GM12878 (cell line): ENCODE data around the gene HIVEP1. TPM values are rescaled to one million over a fixed set of nuclear protein-coding genes. Genes with fewer than 3 reads are reported as not detected.

Experiments used
- ATAC-seq: fragments of 200-7000 bp; cut with Tn5 transposase; 3 replicates; pipeline ENCODE4 v1.9.1; 2020; ENCODE audit warnings: mild to moderate bottlenecking, moderate library complexity
- BruUV-seq: library from RNA; stranded (reverse); fragments of 400-500 nt; replicated peaks from 2 replicates; lab custom pipeline; 2021; lab: Mats Ljungman, UMichigan
- CTCF ChIA-PET: fragments of 300-600 bp; sonication (Branson Sonifier 250); formaldehyde crosslinking; extraction: SDS; loops from one replicate; lab custom pipeline; 2021; ENCODE audit warnings: inconsistent platforms; lab: Yijun Ruan, JAX
- POLR2A ChIA-PET: fragments of 350-600 bp; formaldehyde crosslinking; extraction: SDS; loops from one replicate; lab custom pipeline; 2021; ENCODE audit warnings: inconsistent platforms; lab: Charles Lee
- RAD21 ChIA-PET: fragments of 300-600 bp; sonication (Branson Sonifier 250); formaldehyde crosslinking; loops from one replicate; lab custom pipeline; 2023; ENCODE audit warnings: antibody characterized with exemption; ENCODE audit not compliant: unreplicated experiment; lab: Charles Lee
- SMC1A ChIA-PET: fragments of 300-600 bp; sonication (Branson Sonifier 250); formaldehyde crosslinking; loops from one replicate; lab custom pipeline; 2023; ENCODE audit not compliant: unreplicated experiment, uncharacterized antibody; lab: Charles Lee
- DNase-seq: peaks from one replicate; pipeline ENCODE4 v3.0.0-alpha.2; 2011; ENCODE audit warnings: low read depth, low spot score
- FAIRE-seq: peaks from 3 replicates; lab custom pipeline; 2011; peaks lifted over from hg19 to GRCh38; lab: Jason Lieb, UNC
- H2AFZ ChIP-seq: 2 replicates; pipeline ENCODE4 v1.6.0; 2011; ENCODE audit warnings: low read depth, low read length, control low read depth; ENCODE audit not compliant: control insufficient read depth
- H3K27ac ChIP-seq: 2 replicates; pipeline ENCODE4 v1.5.1; 2011; ENCODE audit warnings: control low read depth; ENCODE audit not compliant: control insufficient read depth, insufficient read depth
- H3K27me3 ChIP-seq, 2 experiments: replicated peaks in 1 of 2; 2 replicates each; pipeline versions ENCODE4 v1.6.0 to v1.6.1; 2011; ENCODE audit warnings: low read length in 1 of 2; ENCODE audit not compliant: control insufficient read depth in 2 of 2, insufficient read depth in 2 of 2
- H3K36me3 ChIP-seq, 2 experiments: 2 replicates each; pipeline ENCODE4 v1.5.1; 2011; ENCODE audit warnings: low read length in 1 of 2; ENCODE audit not compliant: control insufficient read depth in 2 of 2, insufficient read depth in 2 of 2
- H3K4me1 ChIP-seq: 2 replicates; pipeline ENCODE4 v1.6.1; 2011; ENCODE audit warnings: mild to moderate bottlenecking, low read length, moderate library complexity, mixed read lengths; ENCODE audit not compliant: control insufficient read depth, insufficient read depth
- H3K4me2 ChIP-seq: 2 replicates; pipeline ENCODE4 v1.6.0; 2011; ENCODE audit warnings: control low read depth; ENCODE audit not compliant: control insufficient read depth, insufficient read depth
- H3K4me3 ChIP-seq: fragments of 200-600 bp; sonication (generic); 2 replicates; pipeline ENCODE4 v1.5.1; 2016
- H3K79me2 ChIP-seq: 2 replicates; pipeline ENCODE4 v1.6.0; 2011; ENCODE audit warnings: low read length; ENCODE audit not compliant: control insufficient read depth, insufficient read depth
- H3K9ac ChIP-seq: 2 replicates; pipeline ENCODE4 v1.8.0; 2011; ENCODE audit warnings: low read length, control low read depth, mixed read lengths; ENCODE audit not compliant: control insufficient read depth, insufficient read depth
- H3K9me3 ChIP-seq: replicated peaks from 3 replicates; pipeline ENCODE4 v1.5.1; 2011; ENCODE audit warnings: mild to moderate bottlenecking, low read length; ENCODE audit not compliant: control insufficient read depth, insufficient read depth
- H4K20me1 ChIP-seq: 2 replicates; pipeline ENCODE4 v1.6.0; 2011; ENCODE audit not compliant: control insufficient read depth, insufficient read depth
- CBX3 ChIP-seq: fragments of 200-600 bp; sonication (generic); IDR thresholded peaks from 2 replicates; pipeline ENCODE4 v1.6.1; 2016; ENCODE audit warnings: low read depth, borderline replicate concordance
- EP300 ChIP-seq, 2 experiments: fragments of 150-350 bp in 1 of 2; IDR thresholded peaks; 2 replicates each; pipeline ENCODE4 v1.6.1; 2011 to 2012; ENCODE audit warnings: low read depth in 2 of 2, low read length in 2 of 2, borderline replicate concordance in 1 of 2, improper control_type of control experiment in 1 of 2, inconsistent platforms in 1 of 2; ENCODE audit not compliant: control insufficient read depth in 1 of 2
- FOXK2 ChIP-seq: fragments of 450-650 bp; IDR thresholded peaks from 2 replicates; pipeline ENCODE4 v1.6.1; 2017; ENCODE audit warnings: mild to moderate bottlenecking, moderate library complexity
- FOXM1 ChIP-seq: IDR thresholded peaks from 2 replicates; pipeline ENCODE4 v1.6.1; 2012; ENCODE audit warnings: low read depth, mild to moderate bottlenecking, inconsistent platforms, low read length, moderate library complexity
- GATAD2B ChIP-seq: fragments of 450-650 bp; conservative IDR thresholded peaks from 2 replicates; pipeline ENCODE4 v1.6.1; 2017; ENCODE audit warnings: low read depth, mild to moderate bottlenecking, moderate library complexity
- PAX5 ChIP-seq: IDR thresholded peaks from 2 replicates; pipeline ENCODE4 v1.6.1; 2011; ENCODE audit warnings: low read depth, low read length, borderline replicate concordance
- PML ChIP-seq: IDR thresholded peaks from 2 replicates; pipeline ENCODE4 v1.6.1; 2012; ENCODE audit warnings: low read length, inconsistent platforms
- RUNX3 ChIP-seq: IDR thresholded peaks from 2 replicates; pipeline ENCODE4 v1.6.1; 2012; ENCODE audit warnings: low read length, inconsistent platforms
- SMAD1 ChIP-seq: fragments of 450-650 bp; IDR thresholded peaks from 2 replicates; pipeline ENCODE4 v1.6.1; 2018; ENCODE audit warnings: mild to moderate bottlenecking, low read depth; ENCODE audit not compliant: partially characterized antibody
- SMAD5 ChIP-seq: IDR thresholded peaks from 2 replicates; pipeline ENCODE4 v1.6.1; 2016; ENCODE audit warnings: antibody characterized with exemption, low read depth
- STAT1 ChIP-seq: fragments of 450-650 bp; conservative IDR thresholded peaks from 2 replicates; pipeline ENCODE4 v1.6.1; 2014; ENCODE audit warnings: antibody characterized with exemption, mild to moderate bottlenecking
- TARDBP ChIP-seq: IDR thresholded peaks from 2 replicates; pipeline ENCODE4 v1.6.1; 2016; ENCODE audit warnings: borderline replicate concordance
- ZNF384 ChIP-seq: IDR thresholded peaks from 2 replicates; pipeline ENCODE4 v1.6.1; 2012; ENCODE audit warnings: low read depth, mild to moderate bottlenecking, low read length, improper control_type of control experiment, borderline replicate concordance
- WGBS: methylation state at CpG from one replicate; pipeline ENCODE4 v1.1.6; 2016; ENCODE audit warnings: low lambda C conversion rate; ENCODE audit not compliant: insufficient replicate concordance, insufficient coverage; ENCODE audit errors: missing lambda C conversion rate; 5-methylcytosine and 5-hydroxymethylcytosine counted together
- in situ Hi-C: fragments of 300-500 bp; cut with MboI; formaldehyde crosslinking; loops from 9 replicates; pipeline ENCODE4 v1.14.3; 2018; ENCODE audit warnings: mixed read lengths
- intact Hi-C: fragments of 100-400 bp; cut with micrococcal nuclease; formaldehyde crosslinking; loops from one replicate; pipeline ENCODE4 v1.14.2; 2022; ENCODE audit not compliant: unreplicated experiment
- polyA plus RNA-seq, 11 experiments: library from polyadenylated mRNA; depleted of rRNA in 4 of 11; unstranded in 6 of 11; stranded (reverse) in 5 of 11; fragments of >200 nt; fragmentation: Nextera tagmentation in 4 of 11; fragmentation: Illumina TruSeq in 1 of 11; extraction: Ambion mirVana in 4 of 11; extraction: Trizol in 1 of 11; gene quantifications; 1 replicate in 1 of 11; 2 replicates in 10 of 11; pipeline versions ENCODE4 v1.2.1 to v1.2.3, GENCODE V29; 2011 to 2016; ENCODE audit warnings: inconsistent platforms in 2 of 11, missing spikeins in 2 of 11, low read depth in 1 of 11
- total RNA-seq, 4 experiments: library from RNA; depleted of rRNA in 3 of 4; stranded (reverse); fragments of >200 nt in 3 of 4; fragmentation: Illumina TruSeq in 1 of 4; extraction: Trizol in 1 of 4; gene quantifications; 2 replicates each; pipeline versions ENCODE4 v1.2.1 to v1.2.3, GENCODE V29; 2013 to 2021
- TF ChIP-seq, protein P1 (sequence below): IDR thresholded peaks from 2 replicates; pipeline ENCODE4 v1.6.1; 2012; ENCODE audit warnings: improper control_type of control experiment, low read depth, low read length; ENCODE audit not compliant: insufficient replicate concordance
- TF ChIP-seq, protein P2 (sequence below): fragments of 450-650 bp; IDR thresholded peaks from 2 replicates; pipeline ENCODE4 v1.6.1; 2017; ENCODE audit warnings: antibody characterized with exemption, mild to moderate bottlenecking, moderate library complexity

HIVEP1 gene
- total and polyA plus RNA-seq, 10 of the 15 experiments (the other 5 are each of a cell fraction or from before 2014, with no cell fraction given): 4.3 to 37.5 (median 21.6) TPM

DNA sequence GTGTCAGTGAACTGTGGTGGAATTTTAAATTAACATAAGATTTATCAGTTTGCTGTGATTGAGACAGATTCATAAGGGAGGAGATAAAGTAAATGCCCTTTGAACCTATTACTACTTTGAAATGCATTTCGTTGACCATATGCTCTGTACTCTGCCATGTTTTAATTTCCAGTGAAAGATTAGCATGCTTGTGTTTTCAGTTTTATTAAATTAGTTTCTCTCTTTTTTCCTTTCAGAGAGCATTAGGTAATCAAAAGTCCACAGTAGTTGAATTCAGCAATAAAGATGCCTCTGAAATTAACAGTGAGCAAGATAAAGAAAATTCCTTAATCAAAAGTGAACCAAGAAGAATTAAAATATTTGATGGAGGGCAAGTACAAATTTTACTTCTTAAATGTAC lies 117.4 kb downstream of the HIVEP1 start:
- BruUV-seq: no TSS peak
- intact Hi-C loops: no loop called here
- Histone ChIP-seq H3K9me3 (no peaks in the 10 kb centered on the region; the same call in 1 of the 3 replicates), H3K4me3 (no peak overlapping the region), H3K9ac (no peak overlapping the region), H3K27ac (no peak overlapping the region), H3K4me1 (peaks cover 10% of the 10 kb centered on the region; the same call in 1 of the 2 replicates), H3K36me3 (peaks cover 1 to 18% of the 10 kb centered on the region in 2 experiments), H2AFZ (no peak overlapping the region), H3K27me3 (no peaks in the 10 kb centered on the region), H3K79me2 (no peaks in the 10 kb centered on the region; the same call in 1 of the 2 replicates), H3K4me2 (no peak overlapping the region), H4K20me1 (no peaks in the 10 kb centered on the region)
- CTCF ChIA-PET: no interaction called here
- RAD21 ChIA-PET: interaction anchor here (0.7 to 1.2 kb wide), 2 partner anchors 40 to 407 kb away, joined by 3 read pairs; no protein-coding TSS in a partner anchor
- in situ Hi-C loops: no loop called here
- no peak for ATAC-seq
- FAIRE-seq: no peak
- 100% methylated on average over 1 of the region's 1 CpG for WGBS
- DNase-seq: no peak
- POLR2A ChIA-PET: interaction anchor here (1.0 to 1.3 kb wide), 2 partner anchors 8 to 10 kb away, joined by 4 read pairs; no protein-coding TSS in a partner anchor
- SMC1A ChIA-PET: interaction anchor here (0.9 kb wide), 1 partner anchor 9 kb away, joined by 3 read pairs; no protein-coding TSS in a partner anchor
- TF ChIP-seq FOXK2 (no peak), ZNF384 (no peak), STAT1 (no peak), EP300 (IDR thresholded peaks at IDR 0.05; ENCODE audit: borderline replicate concordance in 1 of 2, control insufficient read depth in 1 of 2, low read depth in 2 of 2, low read length in 2 of 2) (no peak), GATAD2B (no peak), FOXM1 (no peak), TARDBP (no peak), CBX3 (no peak), PML (no peak), SMAD5 (no peak), PAX5 (no peak), RUNX3 (no peak), SMAD1 (no peak)
- TF ChIP-seq, protein P1, sequence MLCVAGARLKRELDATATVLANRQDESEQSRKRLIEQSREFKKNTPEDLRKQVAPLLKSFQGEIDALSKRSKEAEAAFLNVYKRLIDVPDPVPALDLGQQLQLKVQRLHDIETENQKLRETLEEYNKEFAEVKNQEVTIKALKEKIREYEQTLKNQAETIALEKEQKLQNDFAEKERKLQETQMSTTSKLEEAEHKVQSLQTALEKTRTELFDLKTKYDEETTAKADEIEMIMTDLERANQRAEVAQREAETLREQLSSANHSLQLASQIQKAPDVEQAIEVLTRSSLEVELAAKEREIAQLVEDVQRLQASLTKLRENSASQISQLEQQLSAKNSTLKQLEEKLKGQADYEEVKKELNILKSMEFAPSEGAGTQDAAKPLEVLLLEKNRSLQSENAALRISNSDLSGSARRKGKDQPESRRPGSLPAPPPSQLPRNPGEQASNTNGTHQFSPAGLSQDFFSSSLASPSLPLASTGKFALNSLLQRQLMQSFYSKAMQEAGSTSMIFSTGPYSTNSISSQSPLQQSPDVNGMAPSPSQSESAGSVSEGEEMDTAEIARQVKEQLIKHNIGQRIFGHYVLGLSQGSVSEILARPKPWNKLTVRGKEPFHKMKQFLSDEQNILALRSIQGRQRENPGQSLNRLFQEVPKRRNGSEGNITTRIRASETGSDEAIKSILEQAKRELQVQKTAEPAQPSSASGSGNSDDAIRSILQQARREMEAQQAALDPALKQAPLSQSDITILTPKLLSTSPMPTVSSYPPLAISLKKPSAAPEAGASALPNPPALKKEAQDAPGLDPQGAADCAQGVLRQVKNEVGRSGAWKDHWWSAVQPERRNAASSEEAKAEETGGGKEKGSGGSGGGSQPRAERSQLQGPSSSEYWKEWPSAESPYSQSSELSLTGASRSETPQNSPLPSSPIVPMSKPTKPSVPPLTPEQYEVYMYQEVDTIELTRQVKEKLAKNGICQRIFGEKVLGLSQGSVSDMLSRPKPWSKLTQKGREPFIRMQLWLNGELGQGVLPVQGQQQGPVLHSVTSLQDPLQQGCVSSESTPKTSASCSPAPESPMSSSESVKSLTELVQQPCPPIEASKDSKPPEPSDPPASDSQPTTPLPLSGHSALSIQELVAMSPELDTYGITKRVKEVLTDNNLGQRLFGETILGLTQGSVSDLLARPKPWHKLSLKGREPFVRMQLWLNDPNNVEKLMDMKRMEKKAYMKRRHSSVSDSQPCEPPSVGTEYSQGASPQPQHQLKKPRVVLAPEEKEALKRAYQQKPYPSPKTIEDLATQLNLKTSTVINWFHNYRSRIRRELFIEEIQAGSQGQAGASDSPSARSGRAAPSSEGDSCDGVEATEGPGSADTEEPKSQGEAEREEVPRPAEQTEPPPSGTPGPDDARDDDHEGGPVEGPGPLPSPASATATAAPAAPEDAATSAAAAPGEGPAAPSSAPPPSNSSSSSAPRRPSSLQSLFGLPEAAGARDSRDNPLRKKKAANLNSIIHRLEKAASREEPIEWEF: no peak
- TF ChIP-seq, protein P2, sequence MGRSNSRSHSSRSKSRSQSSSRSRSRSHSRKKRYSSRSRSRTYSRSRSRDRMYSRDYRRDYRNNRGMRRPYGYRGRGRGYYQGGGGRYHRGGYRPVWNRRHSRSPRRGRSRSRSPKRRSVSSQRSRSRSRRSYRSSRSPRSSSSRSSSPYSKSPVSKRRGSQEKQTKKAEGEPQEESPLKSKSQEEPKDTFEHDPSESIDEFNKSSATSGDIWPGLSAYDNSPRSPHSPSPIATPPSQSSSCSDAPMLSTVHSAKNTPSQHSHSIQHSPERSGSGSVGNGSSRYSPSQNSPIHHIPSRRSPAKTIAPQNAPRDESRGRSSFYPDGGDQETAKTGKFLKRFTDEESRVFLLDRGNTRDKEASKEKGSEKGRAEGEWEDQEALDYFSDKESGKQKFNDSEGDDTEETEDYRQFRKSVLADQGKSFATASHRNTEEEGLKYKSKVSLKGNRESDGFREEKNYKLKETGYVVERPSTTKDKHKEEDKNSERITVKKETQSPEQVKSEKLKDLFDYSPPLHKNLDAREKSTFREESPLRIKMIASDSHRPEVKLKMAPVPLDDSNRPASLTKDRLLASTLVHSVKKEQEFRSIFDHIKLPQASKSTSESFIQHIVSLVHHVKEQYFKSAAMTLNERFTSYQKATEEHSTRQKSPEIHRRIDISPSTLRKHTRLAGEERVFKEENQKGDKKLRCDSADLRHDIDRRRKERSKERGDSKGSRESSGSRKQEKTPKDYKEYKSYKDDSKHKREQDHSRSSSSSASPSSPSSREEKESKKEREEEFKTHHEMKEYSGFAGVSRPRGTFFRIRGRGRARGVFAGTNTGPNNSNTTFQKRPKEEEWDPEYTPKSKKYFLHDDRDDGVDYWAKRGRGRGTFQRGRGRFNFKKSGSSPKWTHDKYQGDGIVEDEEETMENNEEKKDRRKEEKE: no peak
